Keratinocyte (primary cell): ENCODE data around the gene LAMA2.

Experiments used
- CTCF ChIP-seq, 3 experiments: IDR thresholded peaks in 1 of 3; conservative IDR thresholded peaks in 1 of 3; optimal IDR thresholded peaks in 1 of 3; 2 replicates in 2 of 3; 3 replicates in 1 of 3; pipeline versions ENCODE3 to v1.5.1; 2011; ENCODE audit warnings: low read length in 3 of 3, mild to moderate bottlenecking in 3 of 3, moderate library complexity in 2 of 3, control low read depth in 1 of 3, inconsistent platforms in 1 of 3; ENCODE audit not compliant: insufficient read depth in 2 of 3; ENCODE audit errors: extremely low read depth in 1 of 3
- EZH2 ChIP-seq: IDR thresholded peaks from one replicate; pipeline ENCODE4 v1.6.1; 2012; ENCODE audit warnings: inconsistent platforms, mild to moderate bottlenecking, low read length, moderate library complexity

DNA sequence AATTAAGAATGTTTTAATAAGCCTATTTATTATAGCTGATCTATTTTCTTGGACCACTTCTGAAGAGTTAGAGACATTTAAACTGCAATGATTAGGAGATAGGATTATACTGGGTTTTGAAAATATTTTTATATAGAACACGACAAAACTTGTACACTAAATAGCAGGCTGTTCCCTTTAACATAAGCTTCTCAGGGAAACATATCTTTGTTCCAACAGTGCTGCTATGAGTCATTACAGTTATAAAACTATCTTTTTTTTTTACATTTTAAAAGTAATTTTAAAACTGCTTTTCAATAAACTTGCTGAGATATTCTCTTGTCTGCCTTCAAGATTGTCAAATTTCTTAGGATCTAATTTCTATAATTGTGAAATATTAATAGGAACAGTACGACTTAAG, 438.0 kb downstream of the LAMA2 start:
- TF ChIP-seq EZH2 (no peak), CTCF (optimal IDR thresholded peaks at IDR 0.05 in 1 of 3, IDR thresholded peaks at IDR 0.05 in 1 of 3, conservative IDR thresholded peaks at IDR 0.05 in 1 of 3; ENCODE audit: extremely low read depth in 1 of 3, insufficient read depth in 2 of 3, low read length in 3 of 3) (no peak)
